HG02588 (cell line): ENCODE results near the gene RBM19.
"Not testable (repeated sequence)": the region's sequence is repeated elsewhere in the genome, so short reads cannot be mapped to it uniquely, and the experiment has no call there.

Source experiments
- ATAC-seq: cut with Tn5 transposase; IDR thresholded peaks from one replicate; pipeline ENCODE4 v1.9.1; 2021; ENCODE audit warnings: mild to moderate bottlenecking, moderate library complexity; ENCODE audit not compliant: unreplicated experiment

Gene RBM19

GRCh38 chr12:113812411-113813228 is 153.5 kb downstream of the RBM19 start:
- no peak for ATAC-seq

GRCh38 chr12:113809462-113810220 is 156.5 kb downstream of the RBM19 start:
- not testable (repeated sequence) for ATAC-seq

GRCh38 chr12:113808095-113808951 is 157.8 kb downstream of the RBM19 start:
- no peak for ATAC-seq

- no peak for ATAC-seq
These were observed 160.5 kb downstream of the RBM19 start for GRCh38 chr12:113805673-113806072.

GRCh38 chr12:113804961-113805600 is 161.0 kb downstream of the RBM19 start:
- ATAC-seq = no peak

- no peak for ATAC-seq
These were observed 162.4 kb downstream of the RBM19 start for GRCh38 chr12:113803759-113804140.

- no peak for ATAC-seq
These were observed 163.0 kb downstream of the RBM19 start for GRCh38 chr12:113802966-113803758.

- ATAC-seq = no peak
These were observed 163.9 kb downstream of the RBM19 start for GRCh38 chr12:113802000-113802749.

GRCh38 chr12:113800201-113800600 is 165.9 kb downstream of the RBM19 start:
- ATAC-seq = no peak

- no peak for ATAC-seq
These were observed 167.6 kb downstream of the RBM19 start for GRCh38 chr12:113798552-113798951.

GRCh38 chr12:113797535-113797868 is 168.6 kb downstream of the RBM19 start:
- no peak for ATAC-seq

- ATAC-seq = no peak
These were observed 169.1 kb downstream of the RBM19 start for GRCh38 chr12:113796852-113797534.

GRCh38 chr12:113796066-113796827 is 169.9 kb downstream of the RBM19 start:
- no peak for ATAC-seq

- ATAC-seq = no peak
These were observed 170.7 kb downstream of the RBM19 start for GRCh38 chr12:113795445-113795844.

GRCh38 chr12:113794774-113795173 is 171.4 kb downstream of the RBM19 start:
- no peak for ATAC-seq

- ATAC-seq = no peak
These were observed 172.9 kb downstream of the RBM19 start for GRCh38 chr12:113793250-113793649.

- no peak for ATAC-seq
These were observed 173.7 kb downstream of the RBM19 start for GRCh38 chr12:113792450-113792849.
